HepG2 (cell line): ENCODE results near the gene IL1RAP. TPM values are rescaled to one million over a fixed set of nuclear protein-coding genes. Genes with fewer than 3 reads are reported as not detected.

Source experiments
- DDIT3 ChIP-seq: sonication (generic); formaldehyde crosslinking; IDR thresholded peaks from 2 replicates; pipeline ENCODE4 v1.4.0; 2020; ENCODE audit warnings: mild to moderate bottlenecking, missing genetic modification reagents
- FOXA1 ChIP-seq, 2 experiments: fragments of 450-650 bp in 1 of 2; sonication (generic) in 1 of 2; formaldehyde crosslinking in 1 of 2; IDR thresholded peaks; 2 replicates each; pipeline versions ENCODE4 v1.4.0 to v1.6.1; 2016 to 2020; ENCODE audit warnings: missing genetic modification reagents in 1 of 2
- IKZF1 ChIP-seq: fragments of 450-650 bp; IDR thresholded peaks from 2 replicates; pipeline ENCODE4 v1.7.1; 2016
- MED8 ChIP-seq: sonication (generic); formaldehyde crosslinking; IDR thresholded peaks from 2 replicates; pipeline ENCODE4 v1.8.1; 2023; ENCODE audit warnings: mild to moderate bottlenecking, missing genetic modification reagents; ENCODE audit not compliant: insufficient replicate concordance
- NFE2 ChIP-seq: sonication (generic); formaldehyde crosslinking; IDR thresholded peaks from 2 replicates; pipeline ENCODE4 v1.4.0; 2020; ENCODE audit warnings: missing genetic modification reagents
- NR3C1 ChIP-seq: sonication (generic); formaldehyde crosslinking; IDR thresholded peaks from 2 replicates; pipeline ENCODE4 v1.4.0; 2020; ENCODE audit warnings: missing genetic modification reagents
- ONECUT2 ChIP-seq: sonication (generic); formaldehyde crosslinking; IDR thresholded peaks from 2 replicates; pipeline ENCODE4 v1.4.0; 2020; ENCODE audit warnings: missing genetic modification reagents
- SOX5 ChIP-seq: IDR thresholded peaks from 2 replicates; pipeline ENCODE4 v1.6.1; 2016; ENCODE audit warnings: borderline replicate concordance
- SRSF1 ChIP-seq: fragments of 200-400 bp; formaldehyde crosslinking; optimal IDR thresholded peaks from 2 replicates; pipeline ENCODE3; 2017; ENCODE audit warnings: mild to moderate bottlenecking, low read depth, low read length, moderate library complexity
- SSRP1 ChIP-seq: IDR thresholded peaks from 2 replicates; pipeline ENCODE4 v1.6.1; 2016; ENCODE audit warnings: control low read depth
- ZNF281 ChIP-seq: sonication (generic); formaldehyde crosslinking; IDR thresholded peaks from 2 replicates; pipeline ENCODE4 v1.4.0; 2020; ENCODE audit warnings: missing genetic modification reagents, borderline replicate concordance
- ZNF800 ChIP-seq: sonication (generic); formaldehyde crosslinking; IDR thresholded peaks from 2 replicates; pipeline ENCODE4 v1.4.0; 2020; ENCODE audit warnings: missing genetic modification reagents
- polyA plus RNA-seq, 8 experiments: library from polyadenylated mRNA; depleted of rRNA in 3 of 8; stranded (reverse) in 7 of 8; unstranded in 1 of 8; fragments of >200 nt; fragmentation: Illumina TruSeq in 4 of 8; extraction: Trizol in 4 of 8; gene quantifications; 2 replicates each; pipeline versions ENCODE4 v1.2.1 to v1.2.3, GENCODE V29; 2011 to 2016; ENCODE audit warnings: low read depth in 4 of 8, missing spikeins in 1 of 8, mixed read lengths in 1 of 8; ENCODE audit not compliant: insufficient read depth in 1 of 8
- total RNA-seq, 5 experiments: library from RNA; depleted of rRNA; stranded (reverse); fragments of >200 nt; fragmentation: Illumina TruSeq; extraction: Trizol; gene quantifications; 2 replicates each; pipeline ENCODE4 v1.2.3, GENCODE V29; 2016; ENCODE audit warnings: low read depth in 1 of 5
- TF ChIP-seq, protein P1 (sequence below): sonication (generic); formaldehyde crosslinking; IDR thresholded peaks from 2 replicates; pipeline ENCODE4 v1.5.0; 2020; ENCODE audit warnings: mild to moderate bottlenecking, missing genetic modification reagents
- TF ChIP-seq, protein P2 (sequence below): sonication (generic); formaldehyde crosslinking; IDR thresholded peaks from 2 replicates; pipeline ENCODE4 v1.4.0; 2020; ENCODE audit warnings: missing genetic modification reagents, borderline replicate concordance
- TF ChIP-seq, protein P3 (sequence below): sonication (generic); formaldehyde crosslinking; IDR thresholded peaks from 2 replicates; pipeline ENCODE4 v1.9.0; 2021; ENCODE audit warnings: missing genetic modification reagents, mild to moderate bottlenecking, borderline replicate concordance
- TF ChIP-seq, protein P4 (sequence below): fragments of 450-650 bp; IDR thresholded peaks from 2 replicates; pipeline ENCODE4 v1.6.1; 2017

Gene IL1RAP
- total and polyA plus RNA-seq, 2 of the 13 experiments (the other 11 are each of a cell fraction or from before 2014, with no cell fraction given), result 18.3 to 54.9 TPM

GRCh38 chr3:190534986-190535385 lies 21.1 kb downstream of the IL1RAP start (continued):
- no peak for TF ChIP-seq ZNF800 (CRISPR knock-in tag)
- no peak for TF ChIP-seq SSRP1
- TF ChIP-seq, protein P1, sequence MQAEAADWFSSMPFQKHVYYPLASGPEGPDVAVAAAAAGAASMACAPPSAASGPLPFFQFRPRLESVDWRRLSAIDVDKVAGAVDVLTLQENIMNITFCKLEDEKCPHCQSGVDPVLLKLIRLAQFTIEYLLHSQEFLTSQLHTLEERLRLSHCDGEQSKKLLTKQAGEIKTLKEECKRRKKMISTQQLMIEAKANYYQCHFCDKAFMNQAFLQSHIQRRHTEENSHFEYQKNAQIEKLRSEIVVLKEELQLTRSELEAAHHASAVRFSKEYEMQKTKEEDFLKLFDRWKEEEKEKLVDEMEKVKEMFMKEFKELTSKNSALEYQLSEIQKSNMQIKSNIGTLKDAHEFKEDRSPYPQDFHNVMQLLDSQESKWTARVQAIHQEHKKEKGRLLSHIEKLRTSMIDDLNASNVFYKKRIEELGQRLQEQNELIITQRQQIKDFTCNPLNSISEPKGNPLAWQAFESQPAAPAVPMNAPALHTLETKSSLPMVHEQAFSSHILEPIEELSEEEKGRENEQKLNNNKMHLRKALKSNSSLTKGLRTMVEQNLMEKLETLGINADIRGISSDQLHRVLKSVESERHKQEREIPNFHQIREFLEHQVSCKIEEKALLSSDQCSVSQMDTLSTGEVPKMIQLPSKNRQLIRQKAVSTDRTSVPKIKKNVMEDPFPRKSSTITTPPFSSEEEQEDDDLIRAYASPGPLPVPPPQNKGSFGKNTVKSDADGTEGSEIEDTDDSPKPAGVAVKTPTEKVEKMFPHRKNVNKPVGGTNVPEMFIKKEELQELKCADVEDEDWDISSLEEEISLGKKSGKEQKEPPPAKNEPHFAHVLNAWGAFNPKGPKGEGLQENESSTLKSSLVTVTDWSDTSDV (CRISPR knock-in tag), result no peak
- no peak for TF ChIP-seq NFE2
- TF ChIP-seq NR3C1 (CRISPR knock-in tag), result no peak
- TF ChIP-seq SOX5, result peak; percentile 96
- TF ChIP-seq ONECUT2 (CRISPR knock-in tag), result 0 out of 2 replicates have a peak, but pooled peaks have one; percentile 19
- TF ChIP-seq SRSF1, result no peak
- TF ChIP-seq, protein P2, sequence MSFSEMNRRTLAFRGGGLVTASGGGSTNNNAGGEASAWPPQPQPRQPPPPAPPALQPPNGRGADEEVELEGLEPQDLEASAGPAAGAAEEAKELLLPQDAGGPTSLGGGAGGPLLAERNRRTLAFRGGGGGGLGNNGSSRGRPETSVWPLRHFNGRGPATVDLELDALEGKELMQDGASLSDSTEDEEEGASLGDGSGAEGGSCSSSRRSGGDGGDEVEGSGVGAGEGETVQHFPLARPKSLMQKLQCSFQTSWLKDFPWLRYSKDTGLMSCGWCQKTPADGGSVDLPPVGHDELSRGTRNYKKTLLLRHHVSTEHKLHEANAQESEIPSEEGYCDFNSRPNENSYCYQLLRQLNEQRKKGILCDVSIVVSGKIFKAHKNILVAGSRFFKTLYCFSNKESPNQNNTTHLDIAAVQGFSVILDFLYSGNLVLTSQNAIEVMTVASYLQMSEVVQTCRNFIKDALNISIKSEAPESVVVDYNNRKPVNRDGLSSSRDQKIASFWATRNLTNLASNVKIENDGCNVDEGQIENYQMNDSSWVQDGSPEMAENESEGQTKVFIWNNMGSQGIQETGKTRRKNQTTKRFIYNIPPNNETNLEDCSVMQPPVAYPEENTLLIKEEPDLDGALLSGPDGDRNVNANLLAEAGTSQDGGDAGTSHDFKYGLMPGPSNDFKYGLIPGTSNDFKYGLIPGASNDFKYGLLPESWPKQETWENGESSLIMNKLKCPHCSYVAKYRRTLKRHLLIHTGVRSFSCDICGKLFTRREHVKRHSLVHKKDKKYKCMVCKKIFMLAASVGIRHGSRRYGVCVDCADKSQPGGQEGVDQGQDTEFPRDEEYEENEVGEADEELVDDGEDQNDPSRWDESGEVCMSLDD, result no peak
- TF ChIP-seq FOXA1 (IDR thresholded peaks at IDR 0.05), result no peak
- peak; percentile 80 for TF ChIP-seq FOXA1 (CRISPR knock-in tag; IDR thresholded peaks at IDR 0.05)
- TF ChIP-seq ZNF281 (CRISPR knock-in tag), result peak; percentile 29; the same call in 1 of the 2 replicates
- TF ChIP-seq, protein P3, sequence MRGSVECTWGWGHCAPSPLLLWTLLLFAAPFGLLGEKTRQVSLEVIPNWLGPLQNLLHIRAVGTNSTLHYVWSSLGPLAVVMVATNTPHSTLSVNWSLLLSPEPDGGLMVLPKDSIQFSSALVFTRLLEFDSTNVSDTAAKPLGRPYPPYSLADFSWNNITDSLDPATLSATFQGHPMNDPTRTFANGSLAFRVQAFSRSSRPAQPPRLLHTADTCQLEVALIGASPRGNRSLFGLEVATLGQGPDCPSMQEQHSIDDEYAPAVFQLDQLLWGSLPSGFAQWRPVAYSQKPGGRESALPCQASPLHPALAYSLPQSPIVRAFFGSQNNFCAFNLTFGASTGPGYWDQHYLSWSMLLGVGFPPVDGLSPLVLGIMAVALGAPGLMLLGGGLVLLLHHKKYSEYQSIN (CRISPR knock-in tag), result no peak
- TF ChIP-seq, protein P4, sequence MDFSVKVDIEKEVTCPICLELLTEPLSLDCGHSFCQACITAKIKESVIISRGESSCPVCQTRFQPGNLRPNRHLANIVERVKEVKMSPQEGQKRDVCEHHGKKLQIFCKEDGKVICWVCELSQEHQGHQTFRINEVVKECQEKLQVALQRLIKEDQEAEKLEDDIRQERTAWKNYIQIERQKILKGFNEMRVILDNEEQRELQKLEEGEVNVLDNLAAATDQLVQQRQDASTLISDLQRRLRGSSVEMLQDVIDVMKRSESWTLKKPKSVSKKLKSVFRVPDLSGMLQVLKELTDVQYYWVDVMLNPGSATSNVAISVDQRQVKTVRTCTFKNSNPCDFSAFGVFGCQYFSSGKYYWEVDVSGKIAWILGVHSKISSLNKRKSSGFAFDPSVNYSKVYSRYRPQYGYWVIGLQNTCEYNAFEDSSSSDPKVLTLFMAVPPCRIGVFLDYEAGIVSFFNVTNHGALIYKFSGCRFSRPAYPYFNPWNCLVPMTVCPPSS, result no peak
- TF ChIP-seq DDIT3, result no peak
- TF ChIP-seq MED8 (CRISPR knock-in tag), result peak; percentile 73
- TF ChIP-seq IKZF1, result no peak
